ENCODE data around the gene PADI6.
"Not testable (repeated sequence)": the region's sequence is repeated elsewhere in the genome, so short reads cannot be mapped to it uniquely, and the experiment has no call there.

The PADI6 gene

GRCh38 chr1:17404034-17404684 is 32.2 kb downstream of the PADI6 start:
- no peak for DNase-seq (ENCODE audit: low spot score)

- no peak for DNase-seq (ENCODE audit: low spot score)
Observed at GRCh38 chr1:17404820-17405219, 32.8 kb downstream of the PADI6 start.

- DNase-seq (ENCODE audit: low spot score), result peak; percentile 67
Observed at GRCh38 chr1:17405898-17406759, 34.1 kb downstream of the PADI6 start.

GRCh38 chr1:17406760-17407475 is 34.9 kb downstream of the PADI6 start:
- not testable (repeated sequence) for DNase-seq (ENCODE audit: low spot score)

- not testable (repeated sequence) for DNase-seq (ENCODE audit: low spot score)
Observed at GRCh38 chr1:17407786-17408514, 36.0 kb downstream of the PADI6 start.

- no peak for DNase-seq (ENCODE audit: low spot score)
Observed at GRCh38 chr1:17409391-17409811, 37.4 kb downstream of the PADI6 start.

- no peak for DNase-seq (ENCODE audit: low spot score)
Observed at GRCh38 chr1:17412093-17412870, 40.3 kb downstream of the PADI6 start.

- no peak for DNase-seq (ENCODE audit: low spot score)
Observed at GRCh38 chr1:17414022-17414421, 42.0 kb downstream of the PADI6 start.

- DNase-seq (ENCODE audit: low spot score), result no peak
Observed at GRCh38 chr1:17416389-17416788, 44.4 kb downstream of the PADI6 start.

GRCh38 chr1:17419626-17420328 is 47.8 kb downstream of the PADI6 start:
- DNase-seq (ENCODE audit: low spot score), result peak; percentile 52

GRCh38 chr1:17420391-17420918 is 48.5 kb downstream of the PADI6 start:
- DNase-seq (ENCODE audit: low spot score), result no peak

GRCh38 chr1:17422461-17422860 is 50.5 kb downstream of the PADI6 start:
- no peak for DNase-seq (ENCODE audit: low spot score)

GRCh38 chr1:17423781-17424245 is 51.8 kb downstream of the PADI6 start:
- no peak for DNase-seq (ENCODE audit: low spot score)

- no peak for DNase-seq (ENCODE audit: low spot score)
Observed at GRCh38 chr1:17425806-17426600, 54.0 kb downstream of the PADI6 start.

- no peak for DNase-seq (ENCODE audit: low spot score)
Observed at GRCh38 chr1:17427696-17428660, 56.0 kb downstream of the PADI6 start.

- DNase-seq (ENCODE audit: low spot score), result no peak
Observed at GRCh38 chr1:17429183-17429582, 57.2 kb downstream of the PADI6 start.

GRCh38 chr1:17432412-17432811 is 60.4 kb downstream of the PADI6 start:
- DNase-seq (ENCODE audit: low spot score), result no peak

GRCh38 chr1:17433261-17433660 is 61.3 kb downstream of the PADI6 start:
- no peak for DNase-seq (ENCODE audit: low spot score)
